Fibroblast of lung (primary cell): ENCODE measurements around the gene NOL12.

Source experiments
- CTCF ChIP-seq, 2 donors: IDR thresholded peaks in 1 of 2; conservative IDR thresholded peaks in 1 of 2; 1 replicate in 1 of 2; 2 replicates in 1 of 2; pipeline ENCODE4 v1.5.1; 2011 to 2012; ENCODE audit warnings: low read length in 2 of 2, control low read depth in 1 of 2, inconsistent platforms in 1 of 2, low read depth in 1 of 2, mild to moderate bottlenecking in 1 of 2
- EZH2 ChIP-seq: IDR thresholded peaks from 2 replicates; pipeline ENCODE4 v1.5.1; 2012; ENCODE audit warnings: low read length, control low read depth, mild to moderate bottlenecking; ENCODE audit errors: missing control alignments

GRCh38 chr22:37741312-37741795 is 55.2 kb downstream of the NOL12 start:
- TF ChIP-seq CTCF (conservative IDR thresholded peaks at IDR 0.05 in 1 of 2, IDR thresholded peaks at IDR 0.05 in 1 of 2; ENCODE audit: low read depth in 1 of 2, low read length in 2 of 2): no peak
- no peak for TF ChIP-seq EZH2
